ENCODE data around the gene CCDC39.

The CCDC39 gene

DNA sequence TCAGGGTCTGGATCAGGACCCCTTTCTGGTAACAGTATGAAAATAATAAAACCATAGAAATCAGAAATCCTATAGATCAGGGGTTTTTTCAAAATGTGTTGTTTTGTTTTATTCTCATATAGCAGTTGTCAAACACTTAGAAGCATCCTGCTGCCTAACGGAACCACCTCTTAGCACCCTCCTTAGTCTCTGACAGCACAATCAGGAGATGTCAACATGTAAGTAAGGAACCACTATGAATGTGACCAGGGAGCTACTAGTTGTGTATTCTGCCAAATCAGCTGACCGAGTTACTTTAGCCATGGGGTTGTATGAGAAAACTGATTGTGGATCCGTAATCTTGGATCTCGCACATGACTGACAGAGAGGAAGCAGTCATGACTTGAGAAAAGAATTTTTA is 22.2 kb downstream of the CCDC39 start:
- TF ChIP-seq, protein P1, sequence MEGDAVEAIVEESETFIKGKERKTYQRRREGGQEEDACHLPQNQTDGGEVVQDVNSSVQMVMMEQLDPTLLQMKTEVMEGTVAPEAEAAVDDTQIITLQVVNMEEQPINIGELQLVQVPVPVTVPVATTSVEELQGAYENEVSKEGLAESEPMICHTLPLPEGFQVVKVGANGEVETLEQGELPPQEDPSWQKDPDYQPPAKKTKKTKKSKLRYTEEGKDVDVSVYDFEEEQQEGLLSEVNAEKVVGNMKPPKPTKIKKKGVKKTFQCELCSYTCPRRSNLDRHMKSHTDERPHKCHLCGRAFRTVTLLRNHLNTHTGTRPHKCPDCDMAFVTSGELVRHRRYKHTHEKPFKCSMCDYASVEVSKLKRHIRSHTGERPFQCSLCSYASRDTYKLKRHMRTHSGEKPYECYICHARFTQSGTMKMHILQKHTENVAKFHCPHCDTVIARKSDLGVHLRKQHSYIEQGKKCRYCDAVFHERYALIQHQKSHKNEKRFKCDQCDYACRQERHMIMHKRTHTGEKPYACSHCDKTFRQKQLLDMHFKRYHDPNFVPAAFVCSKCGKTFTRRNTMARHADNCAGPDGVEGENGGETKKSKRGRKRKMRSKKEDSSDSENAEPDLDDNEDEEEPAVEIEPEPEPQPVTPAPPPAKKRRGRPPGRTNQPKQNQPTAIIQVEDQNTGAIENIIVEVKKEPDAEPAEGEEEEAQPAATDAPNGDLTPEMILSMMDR (IDR thresholded peaks at IDR 0.05), result no peak

DNA sequence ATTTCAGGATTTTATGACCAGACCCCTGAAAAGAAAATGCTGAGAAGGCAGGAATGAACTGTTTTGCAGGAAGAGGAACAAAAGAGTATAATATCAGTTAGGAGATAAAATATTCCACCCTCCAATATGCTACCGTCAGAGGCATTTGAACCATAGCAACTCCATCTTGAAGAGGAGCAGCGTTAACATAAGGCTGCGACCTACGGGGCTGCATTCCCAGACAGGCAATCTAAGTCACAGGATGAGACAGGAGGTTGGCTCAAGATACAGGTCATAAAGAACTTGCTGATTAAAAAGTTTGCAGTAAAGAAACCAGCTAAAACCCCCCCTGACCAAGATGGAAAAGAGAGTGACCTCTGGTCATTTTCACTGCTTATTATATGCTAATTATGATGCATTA is 22.9 kb downstream of the CCDC39 start:
- TF ChIP-seq, protein P1 (IDR thresholded peaks at IDR 0.05), result no peak

DNA sequence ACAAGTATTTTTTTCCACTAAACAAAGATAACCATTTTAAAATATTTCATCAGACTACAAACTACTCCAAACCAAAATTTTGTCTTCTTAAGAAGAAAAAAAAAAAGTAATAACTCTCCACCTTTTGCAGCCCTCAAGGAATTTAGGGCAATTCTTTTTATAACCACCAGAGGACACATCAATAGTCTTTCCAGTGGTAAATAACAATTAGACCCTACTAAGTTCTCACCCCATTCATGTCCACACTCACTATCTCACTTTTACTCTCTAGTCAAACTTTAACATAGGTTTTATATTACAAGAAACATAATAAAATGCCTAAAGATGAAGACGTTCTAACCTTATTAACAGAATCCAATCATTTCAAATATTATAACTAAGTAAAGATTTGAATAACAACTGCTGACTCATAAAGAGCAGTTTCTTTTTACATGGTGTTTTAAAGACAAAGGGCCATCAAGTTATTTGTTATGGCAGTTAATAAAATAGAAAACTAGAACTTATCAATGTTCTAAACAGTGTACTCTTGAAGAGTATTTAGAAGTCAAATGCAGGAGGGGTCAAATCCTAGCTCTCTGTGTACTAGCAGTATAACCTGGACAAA is 33.0 kb downstream of the CCDC39 start:
- TF ChIP-seq, protein P1 (IDR thresholded peaks at IDR 0.05), result peak; percentile 40

DNA sequence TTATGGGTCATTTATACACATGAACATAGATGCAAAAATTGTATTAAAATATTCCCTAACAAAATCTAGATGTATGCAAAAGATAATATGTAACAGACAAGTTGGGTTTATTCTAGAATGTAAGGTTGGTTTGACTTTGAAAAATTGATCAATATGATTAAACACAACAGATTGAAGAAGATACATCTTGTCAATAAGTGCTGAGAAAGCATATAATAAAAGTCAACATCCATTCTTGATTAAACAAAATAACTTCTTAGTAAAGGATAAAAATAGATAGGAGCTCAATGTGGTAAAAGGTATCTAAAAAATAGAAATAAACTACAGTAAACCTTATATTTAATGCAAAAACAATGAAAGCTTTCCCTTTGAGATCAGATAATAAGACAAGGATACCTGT is 38.3 kb downstream of the CCDC39 start:
- TF ChIP-seq, protein P1 (IDR thresholded peaks at IDR 0.05), result no peak

DNA sequence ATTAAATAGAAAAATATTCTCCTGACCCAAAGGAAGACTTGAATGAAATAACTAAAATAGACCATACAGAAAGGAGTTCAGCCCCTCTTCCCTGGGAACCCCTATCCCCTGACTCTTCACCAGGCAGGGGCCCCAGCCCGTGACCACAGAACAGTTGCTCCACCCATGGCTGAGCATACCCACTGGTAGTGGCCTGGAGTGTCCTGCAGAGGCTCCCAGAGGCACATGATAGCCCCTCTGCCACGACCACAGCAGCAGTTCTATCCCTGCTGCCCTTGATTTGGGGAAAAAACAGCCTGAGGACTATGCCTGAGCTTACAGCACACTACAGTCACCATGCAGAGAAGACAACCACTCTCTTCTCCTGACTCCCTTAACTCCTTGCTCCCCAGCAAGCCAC is 45.6 kb downstream of the CCDC39 start:
- TF ChIP-seq, protein P1 (IDR thresholded peaks at IDR 0.05), result no peak

DNA sequence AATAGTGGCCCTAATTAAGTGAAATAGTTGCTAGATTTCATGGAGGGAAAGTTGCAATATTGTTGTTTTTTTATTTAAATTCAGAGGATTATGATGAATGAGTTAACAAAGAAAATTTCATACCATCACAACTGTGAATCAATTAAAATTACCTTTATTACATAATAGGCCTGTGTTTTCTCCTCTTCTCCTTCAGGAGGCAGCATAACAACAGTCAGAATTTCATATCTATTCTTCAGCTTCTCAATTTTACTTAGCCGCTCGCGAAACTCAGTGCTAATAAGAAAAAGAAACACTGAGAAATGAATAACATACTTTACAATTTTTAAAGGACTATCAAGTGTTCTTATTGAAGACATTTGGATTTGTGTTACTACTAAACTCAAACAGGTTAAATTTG is 48.0 kb downstream of the CCDC39 start:
- TF ChIP-seq, protein P1 (IDR thresholded peaks at IDR 0.05), result peak; percentile 62

DNA sequence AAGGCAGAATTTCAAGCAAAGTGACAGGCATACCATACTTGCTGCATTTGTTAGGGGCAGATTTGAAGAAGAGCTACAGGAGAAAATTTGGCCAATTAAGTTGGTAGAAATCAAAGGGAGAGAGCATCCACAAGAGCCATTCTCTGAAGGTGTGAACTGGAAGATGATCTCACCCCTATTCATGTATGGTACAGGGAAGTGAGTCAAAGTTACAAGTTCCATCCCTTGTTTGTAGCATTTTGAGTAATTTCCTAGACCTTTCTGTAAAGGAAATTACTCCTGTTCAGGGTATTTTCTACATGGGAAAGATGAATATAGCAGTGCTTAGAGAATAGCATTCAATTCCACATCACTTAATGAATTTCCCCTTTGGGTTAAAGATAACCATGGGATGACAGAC is 48.9 kb downstream of the CCDC39 start:
- TF ChIP-seq, protein P1 (IDR thresholded peaks at IDR 0.05), result no peak

DNA sequence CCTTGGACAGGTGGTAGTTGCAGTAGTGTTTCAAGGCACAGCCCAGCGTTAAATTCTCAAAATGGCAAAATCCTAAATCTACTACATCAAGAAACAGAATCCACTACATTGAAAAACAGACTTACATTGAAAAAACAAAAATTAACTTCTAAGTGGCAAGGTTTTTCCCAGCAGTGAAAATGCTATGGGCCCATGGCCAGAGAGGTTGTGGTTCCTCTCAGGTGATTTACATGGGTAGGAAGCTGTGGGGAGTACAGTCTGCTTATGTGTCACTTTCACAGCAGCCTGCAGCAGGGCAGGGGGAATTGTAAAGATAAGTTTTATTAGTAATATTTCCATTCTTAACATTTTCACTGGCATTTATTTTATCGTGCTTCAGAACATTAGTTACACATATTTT is 52.4 kb downstream of the CCDC39 start:
- TF ChIP-seq, protein P1 (IDR thresholded peaks at IDR 0.05), result no peak
